HAP-1 (cell line): ENCODE data around the gene SCAPER.
"Not testable (repeated sequence)": the region's sequence is repeated elsewhere in the genome, so short reads cannot be mapped to it uniquely, and the experiment has no call there.

Source experiments
- DNase-seq, 2 experiments: peaks; one replicate each; pipeline ENCODE4 v3.0.0-alpha.2; 2016 to 2020; ENCODE audit warnings: low spot score in 2 of 2
- H3K27me3 ChIP-seq: fragments of 250-450 bp; sonication (Bioruptor Pico); 2 replicates; pipeline ENCODE4 v1.5.1; 2020; ENCODE audit warnings: low read depth, mild to moderate bottlenecking, moderate library complexity
- H3K36me3 ChIP-seq: fragments of 250-450 bp; sonication (Bioruptor Pico); replicated peaks from 2 replicates; pipeline ENCODE4 v1.5.1; 2020; ENCODE audit warnings: mild to moderate bottlenecking
- H3K4me1 ChIP-seq: fragments of 250-450 bp; sonication (Bioruptor Pico); 2 replicates; pipeline ENCODE4 v1.5.1; 2020; ENCODE audit warnings: mild to moderate bottlenecking
- H3K4me3 ChIP-seq: fragments of 250-450 bp; sonication (Bioruptor Pico); 2 replicates; pipeline ENCODE4 v1.5.1; 2020; ENCODE audit warnings: mild to moderate bottlenecking, moderate library complexity
- H3K9me3 ChIP-seq: fragments of 250-450 bp; sonication (Bioruptor Pico); 2 replicates; pipeline ENCODE4 v1.5.1; 2020; ENCODE audit warnings: mild to moderate bottlenecking, moderate library complexity
- in situ Hi-C: fragments of 300-500 bp; cut with MboI; formaldehyde crosslinking; loops from 3 replicates; pipeline ENCODE4 v1.14.3; 2020; ENCODE audit warnings: low sequenced_read_pairs, inconsistent platforms, mixed read lengths

The SCAPER gene

GRCh38 chr15:76898102-76898501, 7.0 kb downstream of the SCAPER start:
- in situ Hi-C loops, result no loop called here
- H3K9me3 ChIP-seq, result peaks cover 3% of the 10 kb centered on the region
- H3K4me3 ChIP-seq, result no peak overlapping the region
- no peak for DNase-seq
- H3K4me1 ChIP-seq, result peaks cover 6% of the 10 kb centered on the region; the same call in 1 of the 2 replicates
- peaks cover 3% of the 10 kb centered on the region for H3K36me3 ChIP-seq
- H3K27me3 ChIP-seq, result no peaks in the 10 kb centered on the region

GRCh38 chr15:76894174-76894573, 11.0 kb downstream of the SCAPER start:
- Histone ChIP-seq H3K4me3 (no peak overlapping the region), H3K4me1 (no peaks in the 10 kb centered on the region), H3K36me3 (no peaks in the 10 kb centered on the region; the same call in 1 of the 2 replicates), H3K9me3 (peaks cover 2% of the 10 kb centered on the region; the same call in 1 of the 2 replicates), H3K27me3 (no peaks in the 10 kb centered on the region)
- DNase-seq, result no peak
- in situ Hi-C loops, result no loop called here

DNA sequence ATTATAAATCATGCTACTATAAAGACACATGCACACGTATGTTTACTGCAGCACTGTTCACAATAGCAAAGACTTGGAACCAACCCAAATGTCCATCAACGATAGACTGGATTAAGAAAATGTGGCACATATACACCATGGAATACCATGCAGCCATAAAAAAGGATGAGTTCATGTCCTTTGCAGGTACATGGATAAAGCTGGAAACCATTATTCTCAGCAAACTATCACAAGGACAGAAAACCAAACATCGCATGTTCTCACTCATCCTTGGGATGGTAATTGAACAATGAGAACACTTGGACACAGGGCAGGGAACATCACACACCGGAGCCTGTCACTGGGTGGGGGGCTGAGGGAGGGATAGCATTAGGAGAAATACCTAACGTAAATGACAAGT, 12.3 kb downstream of the SCAPER start:
- in situ Hi-C loops, H3K4me1 ChIP-seq, H3K36me3 ChIP-seq, H3K9me3 ChIP-seq, H3K27me3 ChIP-seq, DNase-seq, H3K4me3 ChIP-seq: not testable (repeated sequence)

DNA sequence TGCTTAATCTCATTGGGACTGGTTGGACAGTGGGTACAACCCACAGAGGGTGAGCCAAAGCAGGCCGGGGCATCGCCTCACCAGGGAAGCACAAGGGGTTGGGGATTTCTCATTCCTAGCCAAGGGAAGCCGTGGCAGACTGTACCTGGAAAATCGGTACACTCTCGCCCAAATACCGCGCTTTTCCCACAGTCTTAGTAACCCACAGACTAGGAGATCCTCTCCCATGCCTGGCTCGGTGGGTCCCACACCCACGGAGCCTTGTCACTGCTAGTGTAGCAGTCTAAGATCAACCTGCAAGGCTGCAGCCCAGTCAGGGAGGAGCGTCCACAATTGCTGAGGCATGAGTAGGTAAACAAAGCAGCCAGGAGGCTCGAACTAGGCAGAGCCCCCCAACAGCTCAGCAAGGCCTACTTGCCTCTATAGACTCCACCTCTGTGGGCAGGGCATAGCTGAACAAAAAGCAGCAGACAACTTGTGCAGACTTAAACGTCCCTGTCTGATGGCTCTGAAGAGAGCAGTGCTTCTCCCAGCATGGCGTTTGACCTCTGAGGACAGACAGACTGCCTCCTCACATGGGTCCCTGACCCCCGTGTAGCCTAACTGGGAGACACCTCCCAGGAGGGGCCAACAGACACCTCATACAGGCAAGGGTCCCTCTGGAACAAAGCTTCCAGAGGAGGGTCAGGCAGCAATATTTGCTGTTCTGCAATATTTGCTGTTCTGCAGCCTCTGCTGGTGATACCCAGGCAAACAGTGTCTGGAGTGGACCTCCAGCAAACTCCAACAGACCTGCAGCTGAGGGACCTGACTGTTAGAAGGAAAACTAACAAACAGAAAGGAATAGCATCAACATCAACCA, 17.6 kb downstream of the SCAPER start:
- H3K27me3 ChIP-seq, H3K4me1 ChIP-seq, H3K36me3 ChIP-seq, H3K4me3 ChIP-seq, H3K9me3 ChIP-seq, DNase-seq, in situ Hi-C loops: not testable (repeated sequence)

- H3K27me3 ChIP-seq, result no peaks in the 10 kb centered on the region
- DNase-seq, result no peak
- no peaks in the 10 kb centered on the region for H3K9me3 ChIP-seq
- in situ Hi-C loops, result no loop called here
- H3K4me1 ChIP-seq, result no peaks in the 10 kb centered on the region
- peaks cover 9% of the 10 kb centered on the region; the same call in 1 of the 2 replicates for H3K36me3 ChIP-seq
- no peak overlapping the region for H3K4me3 ChIP-seq
These were observed 19.9 kb downstream of the SCAPER start for GRCh38 chr15:76885212-76885611.

- Histone ChIP-seq H3K4me1 (no peaks in the 10 kb centered on the region), H3K4me3 (no peak overlapping the region), H3K27me3 (no peaks in the 10 kb centered on the region), H3K9me3 (no peaks in the 10 kb centered on the region), H3K36me3 (peaks cover 8% of the 10 kb centered on the region)
- DNase-seq, result no peak
- in situ Hi-C loops, result no loop called here
These were observed 29.2 kb downstream of the SCAPER start for GRCh38 chr15:76875911-76876310.

- H3K4me3 ChIP-seq, H3K4me1 ChIP-seq, H3K9me3 ChIP-seq, in situ Hi-C loops, DNase-seq, H3K27me3 ChIP-seq, H3K36me3 ChIP-seq: not testable (repeated sequence)
These were observed 32.1 kb downstream of the SCAPER start for GRCh38 chr15:76873066-76873465.

DNA sequence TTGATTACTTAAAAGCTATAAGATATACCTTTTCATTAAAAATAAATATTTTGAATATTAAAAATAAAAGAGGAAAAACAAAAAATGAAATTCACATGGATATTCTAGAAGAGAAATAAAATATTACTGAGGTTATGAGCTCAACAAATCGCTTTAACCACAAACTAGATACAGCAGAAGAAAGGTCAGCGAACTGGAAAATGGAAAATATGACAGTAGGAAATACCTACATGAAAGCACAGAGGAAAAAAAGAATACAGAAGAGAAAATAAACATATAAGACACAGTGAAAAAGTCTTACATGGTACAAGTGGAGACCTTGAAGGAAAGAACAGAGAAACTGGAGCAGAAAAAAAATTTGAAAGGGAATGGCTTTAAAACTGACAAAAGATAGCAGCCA, 33.2 kb downstream of the SCAPER start:
- no peak overlapping the region for H3K4me3 ChIP-seq
- H3K27me3 ChIP-seq, result no peaks in the 10 kb centered on the region
- no peaks in the 10 kb centered on the region for H3K9me3 ChIP-seq
- in situ Hi-C loops, result no loop called here
- H3K36me3 ChIP-seq, result peaks cover 5% of the 10 kb centered on the region
- peaks cover 8% of the 10 kb centered on the region for H3K4me1 ChIP-seq
- DNase-seq, result no peak

DNA sequence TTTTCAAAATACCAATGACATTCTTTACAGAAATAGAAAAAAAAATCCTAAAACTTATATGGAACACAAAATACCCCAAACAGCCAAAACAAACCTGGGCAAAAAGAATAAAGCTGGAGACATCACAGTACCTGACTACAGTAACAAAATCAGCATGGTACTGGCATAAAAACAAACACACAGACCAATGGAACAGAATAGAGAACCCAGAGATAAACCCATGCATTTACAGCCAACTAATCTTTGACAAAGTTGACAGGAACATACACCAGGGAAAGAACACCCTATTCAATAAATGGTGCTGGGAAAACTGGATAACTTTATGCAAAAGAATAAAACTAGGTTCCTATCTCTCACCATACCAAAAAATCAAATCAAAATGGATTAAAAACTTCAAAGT, 36.4 kb downstream of the SCAPER start:
- H3K4me3 ChIP-seq, result no peak overlapping the region
- H3K9me3 ChIP-seq, result no peaks in the 10 kb centered on the region
- no peak for DNase-seq
- H3K4me1 ChIP-seq, result peaks cover 8% of the 10 kb centered on the region
- in situ Hi-C loops, result loop anchor here (10.0 kb wide), 1 partner anchor 674 kb away; no protein-coding TSS in a partner anchor
- H3K27me3 ChIP-seq, result no peaks in the 10 kb centered on the region
- H3K36me3 ChIP-seq, result no peaks in the 10 kb centered on the region

GRCh38 chr15:76866716-76867321, 38.3 kb downstream of the SCAPER start:
- no peaks in the 10 kb centered on the region for H3K27me3 ChIP-seq
- H3K9me3 ChIP-seq, result no peaks in the 10 kb centered on the region
- peak; percentile 56 to 70 for DNase-seq
- peaks cover 20% of the 10 kb centered on the region for H3K4me1 ChIP-seq
- no peak overlapping the region for H3K4me3 ChIP-seq
- in situ Hi-C loops, result loop anchor here (10.0 kb wide), 1 partner anchor 672 kb away; no protein-coding TSS in a partner anchor
- H3K36me3 ChIP-seq, result no peaks in the 10 kb centered on the region

- in situ Hi-C loops, result loop anchor here (10.0 kb wide), 1 partner anchor 671 kb away; no protein-coding TSS in a partner anchor
- Histone ChIP-seq H3K4me3 (no peak overlapping the region), H3K4me1 (peaks cover 28% of the 10 kb centered on the region), H3K27me3 (no peaks in the 10 kb centered on the region), H3K9me3 (no peaks in the 10 kb centered on the region), H3K36me3 (no peaks in the 10 kb centered on the region)
- no peak for DNase-seq
These were observed 39.1 kb downstream of the SCAPER start for GRCh38 chr15:76866008-76866407.

DNA sequence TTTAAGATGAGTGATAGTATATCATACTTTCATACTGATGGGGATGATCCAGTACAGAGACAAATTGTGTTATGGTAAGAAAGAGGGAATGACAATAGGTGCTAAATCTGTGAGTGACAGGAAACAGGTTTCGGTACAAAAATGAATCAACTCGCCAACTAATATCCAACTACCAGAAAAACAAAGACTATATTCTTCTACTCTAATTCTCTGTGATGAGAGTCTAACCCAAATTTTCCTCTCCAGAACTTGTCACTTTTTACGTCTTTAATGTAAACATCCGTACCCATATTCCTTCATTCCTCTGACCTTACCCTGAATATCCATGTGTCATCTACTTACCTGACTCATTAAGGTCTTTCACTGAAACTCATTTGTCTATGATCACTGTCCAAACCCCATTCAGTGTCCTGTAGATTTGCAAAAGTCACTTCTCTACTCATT, 39.6 kb downstream of the SCAPER start:
- DNase-seq, result no peak
- Histone ChIP-seq H3K36me3 (no peaks in the 10 kb centered on the region), H3K4me1 (peaks cover 32% of the 10 kb centered on the region), H3K9me3 (no peaks in the 10 kb centered on the region), H3K4me3 (no peak overlapping the region), H3K27me3 (no peaks in the 10 kb centered on the region)
- in situ Hi-C loops, result loop anchor here (10.0 kb wide), 1 partner anchor 671 kb away; no protein-coding TSS in a partner anchor

DNA sequence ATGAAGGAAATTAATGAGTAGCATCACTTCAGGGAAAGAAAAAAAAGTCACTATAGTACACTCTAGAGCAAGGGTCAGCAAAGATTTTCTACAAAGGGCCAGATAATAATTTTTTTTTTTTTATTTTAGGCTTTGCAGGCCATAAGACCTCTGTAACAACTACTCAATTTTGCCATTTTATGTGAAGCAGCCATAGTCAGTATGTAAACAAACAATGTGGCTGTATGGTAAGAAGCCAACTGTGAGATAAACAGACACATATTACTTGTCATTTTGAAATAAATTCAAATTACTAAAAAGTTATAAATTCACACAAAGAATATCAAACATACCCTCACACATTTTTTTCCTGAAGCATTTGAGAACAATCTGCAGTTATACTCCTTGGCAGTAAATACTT, 40.6 kb downstream of the SCAPER start:
- Histone ChIP-seq H3K36me3 (no peaks in the 10 kb centered on the region), H3K4me1 (peaks cover 42% of the 10 kb centered on the region), H3K9me3 (no peaks in the 10 kb centered on the region), H3K4me3 (no peak overlapping the region), H3K27me3 (no peaks in the 10 kb centered on the region)
- DNase-seq, result no peak
- in situ Hi-C loops, result loop anchor here (10.0 kb wide), 1 partner anchor 670 kb away; no protein-coding TSS in a partner anchor

DNA sequence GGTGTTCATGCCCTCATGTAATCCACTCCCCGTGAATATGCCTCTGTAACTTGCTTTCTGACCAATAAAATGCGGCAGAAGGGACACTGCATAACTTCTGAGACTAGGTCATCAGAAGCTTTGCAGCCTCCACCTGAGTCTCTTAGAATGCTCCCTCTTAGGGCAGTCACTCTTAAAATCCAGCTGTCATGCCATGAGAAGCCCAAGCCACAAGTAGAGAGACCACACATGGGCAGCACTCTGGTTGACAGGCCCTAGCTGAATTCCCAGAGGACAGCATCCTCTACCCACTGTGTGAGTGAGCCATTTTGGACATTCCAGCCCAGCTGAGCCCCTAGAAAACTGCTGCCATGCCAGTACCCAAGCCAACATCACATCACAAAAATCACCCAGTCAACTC, 41.4 kb downstream of the SCAPER start:
- Histone ChIP-seq H3K4me1 (peaks cover 38% of the 10 kb centered on the region), H3K9me3 (no peaks in the 10 kb centered on the region), H3K27me3 (no peaks in the 10 kb centered on the region), H3K4me3 (no peak overlapping the region), H3K36me3 (no peaks in the 10 kb centered on the region)
- in situ Hi-C loops, result loop anchor here (10.0 kb wide), 1 partner anchor 669 kb away; no protein-coding TSS in a partner anchor
- no peak for DNase-seq
